Measurements from ENCODE around the gene IQGAP3.

IQGAP3 gene

GRCh38 chr1:156539818-156540355, 32.5 kb downstream of the IQGAP3 start:
- no peak for DNase-seq

- no peak for DNase-seq
Observed at GRCh38 chr1:156538711-156539440, 33.5 kb downstream of the IQGAP3 start.

- DNase-seq: no peak
Observed at GRCh38 chr1:156537027-156537426, 35.3 kb downstream of the IQGAP3 start.

- DNase-seq: no peak
Observed at GRCh38 chr1:156534424-156535060, 37.8 kb downstream of the IQGAP3 start.

- no peak for DNase-seq
Observed at GRCh38 chr1:156533568-156534220, 38.7 kb downstream of the IQGAP3 start.

- DNase-seq: no peak
Observed at GRCh38 chr1:156532374-156532773, 40.0 kb downstream of the IQGAP3 start.

GRCh38 chr1:156530006-156530405, 42.4 kb downstream of the IQGAP3 start:
- no peak for DNase-seq

- DNase-seq: no peak
Observed at GRCh38 chr1:156528875-156529425, 43.4 kb downstream of the IQGAP3 start.

- DNase-seq: no peak
Observed at GRCh38 chr1:156528231-156528630, 44.1 kb downstream of the IQGAP3 start.

- no peak for DNase-seq
Observed at GRCh38 chr1:156527584-156527983, 44.8 kb downstream of the IQGAP3 start.

GRCh38 chr1:156525856-156526489, 46.4 kb downstream of the IQGAP3 start:
- no peak for DNase-seq

- no peak for DNase-seq
Observed at GRCh38 chr1:156525071-156525501, 47.3 kb downstream of the IQGAP3 start.

GRCh38 chr1:156524481-156524869, 47.9 kb downstream of the IQGAP3 start:
- no peak for DNase-seq

- no peak for DNase-seq
Observed at GRCh38 chr1:156523801-156524480, 48.4 kb downstream of the IQGAP3 start.

- DNase-seq: no peak
Observed at GRCh38 chr1:156522443-156522970, 49.9 kb downstream of the IQGAP3 start.

GRCh38 chr1:156517748-156518147, 54.6 kb downstream of the IQGAP3 start:
- DNase-seq: no peak

- DNase-seq: no peak
Observed at GRCh38 chr1:156516821-156517220, 55.5 kb downstream of the IQGAP3 start.

- DNase-seq: no peak
Observed at GRCh38 chr1:156515956-156516355, 56.4 kb downstream of the IQGAP3 start.

- DNase-seq: no peak
Observed at GRCh38 chr1:156513185-156513584, 59.2 kb downstream of the IQGAP3 start.

GRCh38 chr1:156511644-156512043, 60.7 kb downstream of the IQGAP3 start:
- no peak for DNase-seq

- no peak for DNase-seq
Observed at GRCh38 chr1:156510709-156511108, 61.7 kb downstream of the IQGAP3 start.

GRCh38 chr1:156509424-156510034, 62.8 kb downstream of the IQGAP3 start:
- no peak for DNase-seq
